Measurements from ENCODE around the gene ATF6. TPM values are rescaled to one million over a fixed set of nuclear protein-coding genes. Genes with fewer than 3 reads are reported as not detected.
"Not testable (repeated sequence)": the region's sequence is repeated elsewhere in the genome, so short reads cannot be mapped to it uniquely, and the experiment has no call there.

The ATF6 gene
- total and polyA plus RNA-seq, 2 donors: 13.0 to 39.4 TPM

DNA sequence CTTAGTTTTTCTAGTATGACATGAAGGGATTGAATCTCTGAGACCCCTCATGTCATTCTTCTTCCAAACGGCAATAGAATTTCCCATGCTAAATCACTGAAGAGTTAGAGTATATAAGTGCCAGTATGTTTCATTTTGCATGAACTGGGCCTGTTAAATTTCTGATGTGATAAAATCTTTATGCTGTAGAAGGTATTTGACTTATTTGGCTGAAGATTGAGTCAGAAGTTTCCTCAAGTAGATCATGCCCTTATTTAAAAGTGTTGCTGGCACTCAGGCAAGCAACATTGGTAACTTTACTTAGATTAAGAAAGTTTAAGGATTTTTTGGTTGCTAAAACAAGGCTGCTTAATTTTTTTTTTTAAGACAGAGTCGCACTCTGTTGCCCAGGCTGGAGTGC lies 13.3 kb downstream of the ATF6 start:
- Histone ChIP-seq H3K36me3 (ENCODE audit: insufficient read depth) (peaks cover 6% of the 10 kb centered on the region), H3K4me1 (ENCODE audit: insufficient read depth) (no peaks in the 10 kb centered on the region), H3K27ac (ENCODE audit: low read depth) (no peak overlapping the region), H3K4me3 (ENCODE audit: low read depth, low read length) (no peak overlapping the region)
- WGBS: 71% methylated on average over 2 of the region's 2 CpGs
- no peak for DNase-seq (ENCODE audit: extremely low spot score)

DNA sequence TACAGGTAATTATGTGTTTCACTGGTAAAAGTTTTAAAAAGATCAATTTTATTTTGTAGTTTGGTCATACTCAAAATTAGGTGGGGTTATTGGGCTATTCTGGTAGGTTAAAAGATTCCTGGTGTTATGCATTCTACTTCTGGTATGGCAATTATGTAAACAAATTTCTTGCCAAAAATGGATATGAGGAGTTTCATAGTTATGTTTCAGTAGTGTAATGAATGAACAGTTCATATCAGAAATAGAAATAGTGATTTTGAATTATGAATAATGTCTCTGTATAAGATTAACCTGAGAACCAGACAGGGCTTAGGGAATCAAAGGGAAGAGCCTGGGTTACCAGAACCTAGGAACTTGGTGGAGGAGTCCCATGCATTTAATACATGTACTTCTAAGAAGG lies 15.9 kb downstream of the ATF6 start:
- no peak overlapping the region for H3K4me3 ChIP-seq (ENCODE audit: low read depth, low read length)
- no peaks in the 10 kb centered on the region for H3K4me1 ChIP-seq (ENCODE audit: insufficient read depth)
- peaks cover 11% of the 10 kb centered on the region for H3K36me3 ChIP-seq (ENCODE audit: insufficient read depth)
- no peak overlapping the region for H3K27ac ChIP-seq (ENCODE audit: low read depth)
- DNase-seq (ENCODE audit: extremely low spot score): no peak

DNA sequence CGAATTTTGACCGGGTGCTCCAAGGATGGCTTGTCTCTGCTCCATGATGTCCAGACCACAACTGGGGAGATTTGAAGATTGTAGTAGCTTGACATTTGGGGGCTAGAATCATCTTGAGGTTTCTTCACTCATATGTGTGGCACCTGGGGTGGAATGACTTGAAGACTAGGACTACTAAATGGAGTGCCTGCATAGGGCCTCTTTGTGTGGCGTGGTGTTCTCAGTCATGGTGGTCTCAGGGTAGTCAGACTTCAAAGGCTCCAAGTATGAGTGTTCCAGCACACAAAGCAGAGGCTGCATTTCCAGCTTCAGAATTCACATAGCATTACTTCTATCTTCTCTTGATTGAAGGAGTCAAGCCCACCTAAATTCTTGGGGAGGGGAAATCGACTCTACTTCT lies 16.8 kb downstream of the ATF6 start:
- Histone ChIP-seq H3K36me3 (ENCODE audit: insufficient read depth) (peaks cover 11% of the 10 kb centered on the region), H3K4me3 (ENCODE audit: low read depth, low read length) (no peak overlapping the region), H3K4me1 (ENCODE audit: insufficient read depth) (no peaks in the 10 kb centered on the region), H3K27ac (ENCODE audit: low read depth) (no peak overlapping the region)
- WGBS: 99% methylated on average over 4 of the region's 4 CpGs
- no peak for DNase-seq (ENCODE audit: extremely low spot score)

DNA sequence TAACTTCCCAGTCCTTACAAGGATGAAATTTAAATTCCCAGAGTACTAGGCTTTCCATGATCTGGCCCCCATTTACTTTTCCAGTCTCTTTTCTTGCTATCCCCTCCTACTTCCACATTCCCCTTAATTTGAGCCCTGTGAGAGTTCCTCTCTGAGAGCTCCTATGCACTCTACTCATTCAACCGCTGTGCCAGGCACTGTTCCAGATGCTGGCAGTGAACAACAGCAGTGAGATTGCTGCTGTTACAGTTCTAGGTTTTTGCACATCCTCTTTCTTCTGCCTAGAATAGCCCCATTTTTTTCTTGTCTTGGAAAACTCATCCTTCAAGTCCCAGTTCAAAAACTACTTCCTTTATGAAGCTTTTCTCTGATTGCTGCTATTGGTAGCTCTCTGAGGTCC lies 18.8 kb downstream of the ATF6 start:
- 89% methylated on average over 1 of the region's 1 CpG for WGBS
- H3K27ac ChIP-seq (ENCODE audit: low read depth): no peak overlapping the region
- DNase-seq (ENCODE audit: extremely low spot score): no peak
- H3K4me1 ChIP-seq (ENCODE audit: insufficient read depth): no peaks in the 10 kb centered on the region
- H3K36me3 ChIP-seq (ENCODE audit: insufficient read depth): peaks cover 11% of the 10 kb centered on the region
- no peak overlapping the region for H3K4me3 ChIP-seq (ENCODE audit: low read depth, low read length)

DNA sequence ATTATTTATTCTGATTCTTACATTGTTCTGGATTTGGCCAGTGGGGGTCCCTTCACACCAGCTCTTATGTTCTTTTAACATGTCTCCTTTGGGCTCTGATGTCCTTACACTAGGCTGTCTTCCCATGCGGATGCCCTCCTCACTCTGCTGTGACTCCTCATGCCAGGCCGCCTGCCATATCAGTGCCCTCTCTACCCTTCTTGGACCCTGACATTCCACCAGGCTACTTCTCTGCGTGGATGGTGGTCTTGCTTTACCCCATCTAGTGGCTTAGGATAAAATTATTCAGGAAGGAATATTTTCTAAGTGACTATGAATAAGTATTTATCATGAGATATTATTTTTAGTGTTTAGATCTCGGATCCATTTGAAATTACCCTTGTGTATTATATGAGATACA lies 21.2 kb downstream of the ATF6 start:
- Histone ChIP-seq H3K36me3 (ENCODE audit: insufficient read depth) (peaks cover 10% of the 10 kb centered on the region), H3K4me3 (ENCODE audit: low read depth, low read length) (no peak overlapping the region), H3K4me1 (ENCODE audit: insufficient read depth) (no peaks in the 10 kb centered on the region), H3K27ac (ENCODE audit: low read depth) (no peak overlapping the region)
- WGBS: 80% methylated on average over 4 of the region's 4 CpGs
- DNase-seq (ENCODE audit: extremely low spot score): no peak

DNA sequence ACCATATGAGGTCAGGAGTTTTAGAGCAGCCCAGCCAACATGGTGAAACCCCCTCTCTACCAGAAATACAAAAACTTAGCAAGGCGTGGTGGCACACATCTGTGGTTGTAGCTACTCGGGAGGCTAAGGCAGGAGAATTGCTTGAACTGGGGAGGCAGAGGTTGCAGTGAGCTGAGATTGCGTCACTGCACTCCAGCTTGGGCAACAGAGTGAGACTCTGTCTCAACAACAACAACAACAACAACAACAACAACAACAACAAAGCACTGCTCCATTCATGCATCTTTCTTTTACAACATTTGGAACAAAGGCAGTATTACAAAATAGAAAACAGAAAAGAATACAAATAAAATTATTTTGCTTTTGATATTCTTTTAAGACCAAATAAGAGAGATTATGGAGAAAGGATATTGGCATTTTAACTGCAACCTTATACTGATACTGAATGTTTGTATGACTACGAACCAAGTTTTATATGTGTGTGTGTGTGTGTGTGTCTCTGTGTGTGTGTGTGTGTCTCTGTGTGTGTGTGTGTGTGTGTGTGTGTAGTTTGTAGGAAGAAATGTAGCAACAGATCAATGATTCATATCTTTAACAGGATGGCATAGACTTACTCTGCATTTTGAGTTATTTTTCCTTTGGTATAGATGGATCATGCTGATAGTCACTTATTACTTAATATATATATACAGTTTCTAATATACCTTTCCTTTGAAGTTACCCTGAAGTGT lies 24.6 kb downstream of the ATF6 start:
- Histone ChIP-seq H3K27ac (ENCODE audit: low read depth) (no peak overlapping the region), H3K36me3 (ENCODE audit: insufficient read depth) (peaks cover 2% of the 10 kb centered on the region), H3K4me3 (ENCODE audit: low read depth, low read length) (no peak overlapping the region), H3K4me1 (ENCODE audit: insufficient read depth) (no peaks in the 10 kb centered on the region)
- no peak for DNase-seq (ENCODE audit: extremely low spot score)
- WGBS: 89% methylated on average over 4 of the region's 4 CpGs

DNA sequence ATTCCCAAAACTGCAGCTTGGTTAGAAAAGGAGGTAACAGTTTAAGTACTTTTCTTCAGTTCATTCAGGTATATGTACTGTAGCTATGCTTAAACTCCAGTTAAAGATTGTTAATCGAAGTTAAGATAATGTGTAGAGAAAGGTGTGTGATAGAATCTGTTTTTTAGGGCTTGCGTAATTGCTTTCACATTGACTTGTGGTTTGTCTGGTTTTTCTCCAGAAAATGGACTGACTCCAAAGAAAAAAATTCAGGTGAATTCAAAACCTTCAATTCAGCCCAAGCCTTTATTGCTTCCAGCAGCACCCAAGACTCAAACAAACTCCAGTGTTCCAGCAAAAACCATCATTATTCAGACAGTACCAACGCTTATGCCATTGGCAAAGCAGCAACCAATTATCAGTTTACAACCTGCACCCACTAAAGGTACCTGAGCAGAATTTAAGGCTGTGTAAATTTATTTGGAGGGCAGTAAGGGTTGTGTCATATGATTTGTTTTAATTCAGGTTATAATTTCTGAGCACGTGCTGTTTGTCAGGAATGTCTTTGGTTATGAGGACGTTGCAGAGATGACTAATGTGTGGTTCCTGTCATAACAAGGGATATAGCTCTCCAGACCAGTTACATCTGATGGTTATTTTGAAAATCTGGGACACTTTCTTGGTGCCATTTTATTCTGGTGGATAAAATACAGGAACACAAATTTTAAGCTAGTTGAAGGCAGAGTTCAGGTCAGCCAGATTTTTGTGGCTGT lies 26.0 kb downstream of the ATF6 start:
- H3K4me3 ChIP-seq (ENCODE audit: low read depth, low read length): no peak overlapping the region
- H3K27ac ChIP-seq (ENCODE audit: low read depth): no peak overlapping the region
- peaks cover 2% of the 10 kb centered on the region for H3K36me3 ChIP-seq (ENCODE audit: insufficient read depth)
- no peaks in the 10 kb centered on the region for H3K4me1 ChIP-seq (ENCODE audit: insufficient read depth)
- WGBS: 79% methylated on average over 5 of the region's 5 CpGs
- DNase-seq (ENCODE audit: extremely low spot score): no peak

DNA sequence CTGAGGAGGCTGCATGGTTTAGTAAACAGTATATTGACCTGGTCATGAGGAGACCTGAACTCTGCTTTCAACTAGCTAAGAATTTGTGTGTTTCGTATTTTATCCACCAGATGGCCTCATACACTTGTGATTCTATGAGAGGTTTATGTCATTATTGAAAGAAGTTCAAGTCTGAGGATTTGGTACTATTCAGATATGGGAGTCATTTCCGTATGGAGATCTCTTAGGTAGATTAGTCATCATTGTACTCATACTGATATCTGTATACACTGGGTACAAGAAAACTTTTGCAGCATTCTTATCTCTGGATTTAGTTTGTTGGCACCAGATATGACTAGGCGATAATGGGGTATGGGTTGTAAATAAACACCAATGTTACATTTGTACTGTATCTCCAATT lies 26.6 kb downstream of the ATF6 start:
- Histone ChIP-seq H3K36me3 (ENCODE audit: insufficient read depth) (peaks cover 2% of the 10 kb centered on the region), H3K4me1 (ENCODE audit: insufficient read depth) (no peaks in the 10 kb centered on the region), H3K4me3 (ENCODE audit: low read depth, low read length) (no peak overlapping the region), H3K27ac (ENCODE audit: low read depth) (no peak overlapping the region)
- peak; percentile 10 for DNase-seq (ENCODE audit: extremely low spot score)
- WGBS: 41% methylated on average over 3 of the region's 3 CpGs

DNA sequence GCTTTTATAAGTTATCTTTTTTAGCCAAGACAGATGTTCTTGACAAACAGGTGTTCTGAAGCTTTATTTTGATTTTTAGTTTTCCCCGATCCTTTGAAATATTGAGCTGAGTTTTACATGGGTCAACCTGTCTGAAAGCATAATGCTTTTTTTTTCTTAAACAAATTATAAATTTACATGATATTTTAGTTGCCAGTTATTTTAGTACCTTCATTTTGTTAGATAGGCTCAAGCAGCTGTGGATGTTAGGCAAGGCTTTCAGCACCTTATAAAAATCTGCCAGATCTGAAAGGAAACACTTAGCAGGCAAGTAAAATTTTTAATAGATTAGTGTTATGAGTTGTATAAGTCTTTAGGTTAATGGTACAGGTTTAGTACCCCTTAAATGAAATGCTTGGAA lies 33.7 kb downstream of the ATF6 start:
- H3K4me1 ChIP-seq (ENCODE audit: insufficient read depth): no peaks in the 10 kb centered on the region
- peaks cover 3% of the 10 kb centered on the region for H3K36me3 ChIP-seq (ENCODE audit: insufficient read depth)
- no peak for DNase-seq (ENCODE audit: extremely low spot score)
- H3K27ac ChIP-seq (ENCODE audit: low read depth): no peak overlapping the region
- H3K4me3 ChIP-seq (ENCODE audit: low read depth, low read length): no peak overlapping the region
- WGBS: 93% methylated on average over 1 of the region's 1 CpG

DNA sequence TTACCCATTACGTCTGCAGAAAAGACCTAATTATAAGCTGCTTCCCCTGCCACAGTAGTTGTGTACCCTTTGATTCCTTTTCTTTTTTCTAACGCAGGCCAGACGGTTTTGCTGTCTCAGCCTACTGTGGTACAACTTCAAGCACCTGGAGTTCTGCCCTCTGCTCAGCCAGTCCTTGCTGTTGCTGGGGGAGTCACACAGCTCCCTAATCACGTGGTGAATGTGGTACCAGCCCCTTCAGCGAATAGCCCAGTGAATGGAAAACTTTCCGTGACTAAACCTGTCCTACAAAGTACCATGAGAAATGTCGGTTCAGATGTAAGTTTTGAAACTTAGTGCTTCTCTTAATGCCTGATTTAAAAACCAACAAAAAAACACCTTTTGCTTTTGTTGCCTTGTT lies 35.8 kb downstream of the ATF6 start:
- 71% methylated on average over 7 of the region's 7 CpGs for WGBS
- no peak for DNase-seq (ENCODE audit: extremely low spot score)
- H3K36me3 ChIP-seq (ENCODE audit: insufficient read depth): peaks cover 2% of the 10 kb centered on the region
- no peak overlapping the region for H3K4me3 ChIP-seq (ENCODE audit: low read depth, low read length)
- H3K27ac ChIP-seq (ENCODE audit: low read depth): no peak overlapping the region
- no peaks in the 10 kb centered on the region for H3K4me1 ChIP-seq (ENCODE audit: insufficient read depth)

DNA sequence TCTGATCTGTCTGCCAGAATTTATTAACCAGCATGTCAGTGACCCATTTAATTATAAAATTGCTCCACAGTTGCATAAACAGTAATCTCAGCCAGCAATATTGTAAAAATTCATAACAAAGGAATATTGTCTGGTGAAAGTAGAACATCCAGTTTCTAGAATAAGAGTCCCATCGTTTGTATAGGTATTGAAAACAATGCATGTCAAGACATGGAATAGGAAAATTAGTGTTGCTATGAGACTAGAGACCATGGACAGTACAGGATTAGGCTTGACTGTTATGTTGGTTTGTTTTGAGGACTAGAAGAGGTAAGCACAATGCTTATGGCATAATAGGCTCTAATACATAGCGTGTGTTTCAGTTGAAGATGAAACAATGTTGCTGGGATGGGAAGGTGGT lies 37.1 kb downstream of the ATF6 start:
- peaks cover 2% of the 10 kb centered on the region for H3K36me3 ChIP-seq (ENCODE audit: insufficient read depth)
- 84% methylated on average over 2 of the region's 2 CpGs for WGBS
- H3K4me3 ChIP-seq (ENCODE audit: low read depth, low read length): no peak overlapping the region
- no peak overlapping the region for H3K27ac ChIP-seq (ENCODE audit: low read depth)
- no peaks in the 10 kb centered on the region for H3K4me1 ChIP-seq (ENCODE audit: insufficient read depth)
- DNase-seq (ENCODE audit: extremely low spot score): no peak

DNA sequence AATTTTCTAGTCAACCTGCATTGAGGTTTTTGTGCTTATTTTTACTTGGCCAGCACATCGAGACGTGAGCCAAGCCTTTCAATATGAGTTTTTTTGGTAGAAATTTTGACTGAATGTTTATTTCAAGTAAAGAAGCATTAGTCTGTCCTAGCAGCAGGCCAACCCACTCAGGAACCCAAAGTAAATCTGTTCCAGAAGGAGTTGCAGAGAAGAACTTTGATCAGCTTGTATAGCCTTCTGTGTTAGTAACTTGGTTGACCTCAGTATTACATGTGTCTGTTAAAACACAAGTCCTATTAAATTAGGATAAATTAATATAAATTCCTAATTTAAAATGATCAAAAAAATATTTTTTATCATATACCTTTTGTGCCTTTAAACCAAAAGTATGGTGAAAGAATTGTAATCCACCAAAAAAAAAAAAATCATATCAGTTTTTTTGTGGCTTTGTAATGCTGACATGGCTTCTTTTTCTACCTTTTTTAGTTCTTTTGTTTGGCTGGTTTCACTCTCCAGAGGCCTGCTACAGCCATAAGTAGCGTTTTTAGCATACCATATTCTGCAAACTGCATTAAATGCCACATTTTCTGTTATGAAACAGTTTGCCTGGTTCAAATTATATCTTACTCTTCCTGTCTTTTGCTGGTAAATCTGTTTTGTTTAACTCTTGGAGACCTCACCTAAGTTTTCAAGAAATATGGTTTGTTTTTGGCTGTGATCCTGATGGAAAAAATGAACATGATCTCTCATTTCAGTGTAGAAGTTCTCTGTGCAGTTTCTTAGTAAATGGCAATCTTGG lies 39.5 kb downstream of the ATF6 start:
- H3K27ac ChIP-seq (ENCODE audit: low read depth): no peak overlapping the region
- peaks cover 3% of the 10 kb centered on the region for H3K36me3 ChIP-seq (ENCODE audit: insufficient read depth)
- no peak for DNase-seq (ENCODE audit: extremely low spot score)
- WGBS: 70% methylated on average over 3 of the region's 3 CpGs
- no peaks in the 10 kb centered on the region for H3K4me1 ChIP-seq (ENCODE audit: insufficient read depth)
- no peak overlapping the region for H3K4me3 ChIP-seq (ENCODE audit: low read depth, low read length)

DNA sequence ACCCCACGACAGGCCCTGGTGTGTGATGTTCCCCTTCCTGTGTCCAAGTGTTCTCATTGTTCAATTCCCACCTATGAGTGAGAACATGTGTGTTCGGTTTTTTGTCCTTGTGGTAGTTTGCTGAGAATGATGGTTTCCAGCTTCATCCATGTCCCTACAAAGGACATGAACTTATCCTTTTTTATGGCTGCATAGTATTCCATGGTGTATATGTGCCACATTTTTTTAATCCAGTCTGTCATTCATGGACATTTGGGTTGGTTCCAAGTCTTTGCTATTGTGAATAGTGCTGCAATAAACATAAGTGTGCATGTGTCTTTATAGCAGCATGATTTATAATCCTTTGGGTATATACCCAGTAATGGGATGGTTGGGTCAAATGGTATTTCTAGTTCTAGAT lies 43.1 kb downstream of the ATF6 start:
- WGBS: 98% methylated on average over 2 of the region's 2 CpGs

DNA sequence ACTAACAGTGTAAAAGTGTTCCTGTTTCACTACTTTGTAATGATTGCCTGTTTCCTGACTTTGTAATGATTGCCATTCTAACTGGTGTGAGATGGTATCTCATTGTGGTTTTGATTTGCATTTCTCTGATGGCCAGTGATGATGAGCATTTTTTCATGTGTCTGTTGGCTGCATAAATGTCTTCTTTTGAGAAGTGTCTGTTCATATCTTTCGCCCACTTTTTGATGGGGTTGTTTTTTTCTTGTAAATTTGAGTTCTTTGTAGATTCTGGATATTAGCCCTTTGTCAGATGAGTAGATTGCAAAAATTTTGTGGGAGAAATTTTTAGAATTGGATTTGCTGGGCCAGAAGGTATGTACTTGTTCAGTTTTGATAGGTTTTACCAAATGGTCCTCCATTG lies 43.5 kb downstream of the ATF6 start:
- H3K4me1 ChIP-seq (ENCODE audit: insufficient read depth); H3K36me3 ChIP-seq (ENCODE audit: insufficient read depth); DNase-seq (ENCODE audit: extremely low spot score); H3K27ac ChIP-seq (ENCODE audit: low read depth); H3K4me3 ChIP-seq (ENCODE audit: low read depth, low read length): not testable (repeated sequence)
- 100% methylated on average over 1 of the region's 1 CpG for WGBS

More for the DNA sequence above, 43.1 kb downstream of the ATF6 start:
- not testable (repeated sequence) for H3K4me1 ChIP-seq (ENCODE audit: insufficient read depth); H3K36me3 ChIP-seq (ENCODE audit: insufficient read depth); H3K27ac ChIP-seq (ENCODE audit: low read depth); DNase-seq (ENCODE audit: extremely low spot score); H3K4me3 ChIP-seq (ENCODE audit: low read depth, low read length)

Data from urinary bladder (tissue), 4 donors.